HepG2 (cell line): ENCODE measurements around the gene MUC22. TPM values are rescaled to one million over a fixed set of nuclear protein-coding genes. Genes with fewer than 3 reads are reported as not detected.

Source experiments
- ATAC-seq: fragments of 200-7000 bp; cut with Tn5 transposase; 3 replicates; pipeline ENCODE4 v1.9.1; 2020; ENCODE audit warnings: mild to moderate bottlenecking, moderate library complexity
- BruUV-seq: library from RNA; stranded (reverse); fragments of 400-500 nt; replicated peaks from 2 replicates; lab custom pipeline; 2021; lab: Mats Ljungman, UMichigan
- CTCF ChIA-PET: fragments of 300-600 bp; formaldehyde crosslinking; extraction: SDS; loops from one replicate; lab custom pipeline; 2021; ENCODE audit warnings: low total read pairs, inconsistent platforms, low intra/inter-chr PET ratio; lab: Yijun Ruan, JAX
- POLR2A ChIA-PET: fragments of 350-600 bp; sonication (Branson Sonifier 250); formaldehyde crosslinking; loops from one replicate; lab custom pipeline; 2020; ENCODE audit warnings: antibody characterized with exemption, inconsistent platforms; lab: Yijun Ruan, JAX
- DNase-seq: peaks from one replicate; pipeline ENCODE4 v3.0.0-alpha.2; 2015; ENCODE audit warnings: low spot score
- FAIRE-seq: peaks from 3 replicates; lab custom pipeline; 2011; peaks lifted over from hg19 to GRCh38; lab: Jason Lieb, UNC
- H2AFZ ChIP-seq: one replicate; pipeline ENCODE4 v1.6.1; 2011; ENCODE audit warnings: low read length, inconsistent platforms
- H3K27ac ChIP-seq: fragments of 300-600 bp; 3 replicates; pipeline ENCODE4 v1.8.0; 2011; ENCODE audit warnings: mixed run types, mild to moderate bottlenecking, mixed read lengths, low read length, inconsistent platforms; ENCODE audit not compliant: insufficient read depth; ENCODE audit errors: extremely low read length
- H3K27me3 ChIP-seq, 2 experiments: fragments of 200-600 bp in 1 of 2; 2 replicates in 1 of 2; 3 replicates in 1 of 2; pipeline versions ENCODE4 v1.6.0 to v1.8.0; 2011; ENCODE audit warnings: low read length in 2 of 2, mild to moderate bottlenecking in 2 of 2, moderate library complexity in 2 of 2, inconsistent platforms in 1 of 2; ENCODE audit not compliant: insufficient read depth in 2 of 2, control insufficient read depth in 1 of 2
- H3K36me3 ChIP-seq, 2 experiments: fragments of 200-600 bp in 1 of 2; replicated peaks in 1 of 2; 2 replicates in 1 of 2; 3 replicates in 1 of 2; pipeline versions ENCODE4 v1.5.1 to v1.8.0; 2011; ENCODE audit warnings: low read length in 2 of 2, inconsistent platforms in 1 of 2; ENCODE audit not compliant: insufficient read depth in 2 of 2, control insufficient read depth in 1 of 2
- H3K4me1 ChIP-seq: 2 replicates; pipeline ENCODE4 v1.5.1; 2012; ENCODE audit warnings: low read length, inconsistent platforms; ENCODE audit not compliant: insufficient read depth
- H3K4me2 ChIP-seq: 2 replicates; pipeline ENCODE4 v1.6.0; 2011; ENCODE audit warnings: low read depth, low read length, inconsistent platforms
- H3K4me3 ChIP-seq, 3 experiments: fragments of 200-600 bp in 1 of 3; sonication (generic), shearing (Covaris generic) in 1 of 3; replicated peaks in 1 of 3; 2 replicates each; pipeline ENCODE4 v1.5.1; 2011 to 2016; ENCODE audit warnings: low read length in 3 of 3, inconsistent platforms in 2 of 3, low read depth in 2 of 3, mild to moderate bottlenecking in 2 of 3, control low read depth in 1 of 3, mixed read lengths in 1 of 3; ENCODE audit not compliant: insufficient read depth in 1 of 3
- H3K79me2 ChIP-seq: one replicate; pipeline ENCODE4 v1.6.1; 2011; ENCODE audit warnings: low read length, inconsistent platforms; ENCODE audit not compliant: insufficient read depth
- H3K9ac ChIP-seq: 2 replicates; pipeline ENCODE4 v1.6.0; 2011; ENCODE audit warnings: mild to moderate bottlenecking, low read depth, low read length, inconsistent platforms; ENCODE audit not compliant: insufficient read depth
- H3K9me3 ChIP-seq: 2 replicates; pipeline ENCODE4 v1.5.1; 2012; ENCODE audit warnings: mild to moderate bottlenecking, low read length
- H4K20me1 ChIP-seq: 2 replicates; pipeline ENCODE4 v1.6.0; 2011; ENCODE audit warnings: inconsistent platforms, mild to moderate bottlenecking, low read length, moderate library complexity; ENCODE audit not compliant: insufficient read depth
- AGO2 ChIP-seq: fragments of 200-400 bp; formaldehyde crosslinking; optimal IDR thresholded peaks from 2 replicates; pipeline ENCODE3; 2017; ENCODE audit warnings: mild to moderate bottlenecking, low read depth, low read length, moderate library complexity
- DMAP1 ChIP-seq: IDR thresholded peaks from 2 replicates; pipeline ENCODE4 v1.6.1; 2016
- FIP1L1 ChIP-seq: fragments of 200-400 bp; formaldehyde crosslinking; IDR thresholded peaks from 2 replicates; pipeline ENCODE4 v1.6.1; 2018; ENCODE audit warnings: low read depth, mild to moderate bottlenecking, low read length, moderate library complexity, borderline replicate concordance; ENCODE audit not compliant: insufficient read depth
- MAFK ChIP-seq, 2 experiments: IDR thresholded peaks in 1 of 2; conservative IDR thresholded peaks in 1 of 2; 2 replicates each; pipeline ENCODE4 v1.6.1; 2011; ENCODE audit warnings: improper control_type of control experiment in 2 of 2, low read length in 2 of 2
- MYC ChIP-seq: sonication (generic); formaldehyde crosslinking; IDR thresholded peaks from 2 replicates; pipeline ENCODE4 v1.9.0; 2021; ENCODE audit warnings: missing genetic modification reagents, borderline replicate concordance
- NCOR1 ChIP-seq: fragments of 200-600 bp; sonication (generic); IDR thresholded peaks from 2 replicates; pipeline ENCODE4 v1.7.0; 2017; ENCODE audit warnings: antibody characterized with exemption, low read length, borderline replicate concordance
- PITX1 ChIP-seq: sonication (generic); formaldehyde crosslinking; IDR thresholded peaks from 2 replicates; pipeline ENCODE4 v1.5.1; 2020; ENCODE audit warnings: mild to moderate bottlenecking, missing genetic modification reagents
- RFX3 ChIP-seq: IDR thresholded peaks from 2 replicates; pipeline ENCODE4 v1.6.1; 2016; ENCODE audit warnings: missing biosample characterization, missing genetic modification reagents
- RORA ChIP-seq: sonication (generic); formaldehyde crosslinking; IDR thresholded peaks from 2 replicates; pipeline ENCODE4 v1.5.0; 2020; ENCODE audit warnings: mild to moderate bottlenecking, missing genetic modification reagents, moderate library complexity
- TCF7L2 ChIP-seq: IDR thresholded peaks from 2 replicates; pipeline ENCODE4 v1.6.1; 2011; ENCODE audit warnings: mild to moderate bottlenecking, low read depth, low read length, moderate library complexity
- U2AF1 ChIP-seq: fragments of 200-400 bp; formaldehyde crosslinking; optimal IDR thresholded peaks from 2 replicates; pipeline ENCODE3; 2017; ENCODE audit warnings: mild to moderate bottlenecking, low read depth, low read length
- ZEB1 ChIP-seq: IDR thresholded peaks from 2 replicates; pipeline ENCODE4 v1.6.1; 2012; ENCODE audit warnings: mild to moderate bottlenecking, low read depth, inconsistent platforms; ENCODE audit not compliant: insufficient replicate concordance
- ZNF143 ChIP-seq: sonication (generic); formaldehyde crosslinking; IDR thresholded peaks from 2 replicates; pipeline ENCODE4 v1.4.0; 2020; ENCODE audit warnings: missing genetic modification reagents
- ZNF234 ChIP-seq: sonication (generic); formaldehyde crosslinking; conservative IDR thresholded peaks from 2 replicates; pipeline ENCODE4 v1.5.1; 2020; ENCODE audit warnings: mild to moderate bottlenecking, missing genetic modification reagents
- ZNF337 ChIP-seq: sonication (generic); formaldehyde crosslinking; IDR thresholded peaks from 2 replicates; pipeline ENCODE4 v1.5.1; 2020; ENCODE audit warnings: missing genetic modification reagents, low read depth, mild to moderate bottlenecking, borderline replicate concordance
- ZNF772 ChIP-seq: sonication (generic); formaldehyde crosslinking; IDR thresholded peaks from 2 replicates; pipeline ENCODE4 v1.5.0; 2020; ENCODE audit warnings: mild to moderate bottlenecking, missing genetic modification reagents
- ZNF891 ChIP-seq: sonication (generic); formaldehyde crosslinking; IDR thresholded peaks from 2 replicates; pipeline ENCODE4 v1.5.0; 2020; ENCODE audit warnings: mild to moderate bottlenecking, missing genetic modification reagents
- ZSCAN31 ChIP-seq: sonication (generic); formaldehyde crosslinking; IDR thresholded peaks from 2 replicates; pipeline ENCODE4 v1.5.0; 2020; ENCODE audit warnings: low read depth, mild to moderate bottlenecking, missing genetic modification reagents
- WGBS: methylation state at CpG from one replicate; pipeline ENCODE4 v1.1.6; 2017; ENCODE audit warnings: low lambda C conversion rate; 5-methylcytosine and 5-hydroxymethylcytosine counted together
- in situ Hi-C: cut with HindIII; loops from 2 replicates; pipeline ENCODE4 v1.10.0; 2017; ENCODE audit warnings: low pct_unique_long_range_greater_than_20kb; ENCODE audit not compliant: extremely low pct_ligation_motif_present
- intact Hi-C: fragments of 100-400 bp; cut with micrococcal nuclease; formaldehyde crosslinking; loops from one replicate; pipeline ENCODE4 v1.10.0; 2022; ENCODE audit not compliant: unreplicated experiment
- polyA plus RNA-seq, 8 experiments: library from polyadenylated mRNA; depleted of rRNA in 3 of 8; stranded (reverse) in 7 of 8; unstranded in 1 of 8; fragments of >200 nt; fragmentation: Illumina TruSeq in 4 of 8; extraction: Trizol in 4 of 8; gene quantifications; 2 replicates each; pipeline versions ENCODE4 v1.2.1 to v1.2.3, GENCODE V29; 2011 to 2016; ENCODE audit warnings: low read depth in 4 of 8, missing spikeins in 1 of 8, mixed read lengths in 1 of 8; ENCODE audit not compliant: insufficient read depth in 1 of 8
- total RNA-seq, 5 experiments: library from RNA; depleted of rRNA; stranded (reverse); fragments of >200 nt; fragmentation: Illumina TruSeq; extraction: Trizol; gene quantifications; 2 replicates each; pipeline ENCODE4 v1.2.3, GENCODE V29; 2016; ENCODE audit warnings: low read depth in 1 of 5
- TF ChIP-seq, protein P1 (sequence below): sonication (generic); formaldehyde crosslinking; IDR thresholded peaks from 2 replicates; pipeline ENCODE4 v1.5.0; 2020; ENCODE audit warnings: mild to moderate bottlenecking, missing genetic modification reagents, moderate library complexity
- TF ChIP-seq, protein P2 (sequence below): sonication (generic); formaldehyde crosslinking; IDR thresholded peaks from 2 replicates; pipeline ENCODE4 v1.5.1; 2020; ENCODE audit warnings: mild to moderate bottlenecking, moderate library complexity, missing genetic modification reagents
- TF ChIP-seq, protein P3 (sequence below): sonication (generic); formaldehyde crosslinking; IDR thresholded peaks from 2 replicates; pipeline ENCODE4 v1.8.1; 2023; ENCODE audit warnings: mild to moderate bottlenecking, missing genetic modification reagents, borderline replicate concordance

MUC22 gene
- total and polyA plus RNA-seq, 2 of the 13 experiments (the other 11 are each of a cell fraction or from before 2014, with no cell fraction given) = not detected

DNA sequence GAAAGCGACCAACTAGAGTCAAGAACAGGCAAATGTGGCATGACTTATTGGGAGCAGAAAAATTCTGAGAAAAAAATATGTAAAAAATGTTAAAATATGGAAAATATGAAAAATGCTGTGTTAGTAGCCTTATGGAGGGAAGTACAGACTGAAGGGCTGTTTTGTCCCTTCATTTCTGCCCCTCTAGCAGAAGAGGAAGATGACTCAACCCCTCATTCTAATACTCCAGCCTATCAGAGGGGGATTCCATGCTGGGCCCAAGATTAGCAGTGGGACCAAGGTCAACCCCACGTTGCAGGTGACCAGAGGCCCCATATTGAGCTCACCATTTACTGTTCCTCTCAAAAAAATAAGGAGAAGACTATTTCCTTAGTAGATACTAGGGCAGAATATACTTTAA, 18.4 kb upstream of the MUC22 start:
- intact Hi-C loops = no loop called here
- 1% methylated on average over 2 of the region's 2 CpGs for WGBS
- BruUV-seq = no TSS peak

DNA sequence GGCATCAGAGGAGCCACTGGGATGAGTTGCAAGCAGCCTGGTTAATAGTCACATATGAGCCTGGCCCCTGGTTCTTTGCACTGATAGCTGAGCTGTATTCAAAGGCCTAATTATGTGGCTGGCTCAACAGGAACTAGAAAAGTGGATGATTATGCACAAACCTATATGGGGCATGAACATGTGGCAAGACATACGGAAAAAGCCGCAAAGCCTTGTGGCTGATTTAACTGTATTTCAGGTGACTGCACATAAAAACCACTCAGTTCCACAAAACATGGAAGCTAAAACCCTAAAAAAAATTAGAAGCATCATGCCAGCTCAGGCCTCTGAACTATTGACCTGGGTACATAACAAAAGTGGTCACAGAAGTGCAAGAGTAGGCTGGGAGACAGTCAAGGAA, 13.0 kb upstream of the MUC22 start:
- Histone ChIP-seq H3K9ac (no peak overlapping the region), H3K9me3 (no peaks in the 10 kb centered on the region), H3K4me3 (no peak overlapping the region), H3K27me3 (no peaks in the 10 kb centered on the region), H3K79me2 (no peaks in the 10 kb centered on the region), H3K27ac (no peak overlapping the region), H4K20me1 (no peaks in the 10 kb centered on the region), H3K4me1 (no peaks in the 10 kb centered on the region), H3K36me3 (no peaks in the 10 kb centered on the region), H3K4me2 (no peak overlapping the region), H2AFZ (no peak overlapping the region)
- intact Hi-C loops = no loop called here
- CTCF ChIA-PET = no interaction called here
- 99% methylated on average over 2 of the region's 2 CpGs for WGBS
- BruUV-seq = no TSS peak
- DNase-seq = no peak
- ATAC-seq = no peak
- no peak for FAIRE-seq
- POLR2A ChIA-PET = no interaction called here
- in situ Hi-C loops = no loop called here
- TF ChIP-seq NCOR1 (no peak), DMAP1 (CRISPR knock-in tag) (no peak), PITX1 (CRISPR knock-in tag) (no peak), U2AF1 (no peak), ZNF143 (no peak), TCF7L2 (no peak), FIP1L1 (no peak)
- TF ChIP-seq, protein P1, sequence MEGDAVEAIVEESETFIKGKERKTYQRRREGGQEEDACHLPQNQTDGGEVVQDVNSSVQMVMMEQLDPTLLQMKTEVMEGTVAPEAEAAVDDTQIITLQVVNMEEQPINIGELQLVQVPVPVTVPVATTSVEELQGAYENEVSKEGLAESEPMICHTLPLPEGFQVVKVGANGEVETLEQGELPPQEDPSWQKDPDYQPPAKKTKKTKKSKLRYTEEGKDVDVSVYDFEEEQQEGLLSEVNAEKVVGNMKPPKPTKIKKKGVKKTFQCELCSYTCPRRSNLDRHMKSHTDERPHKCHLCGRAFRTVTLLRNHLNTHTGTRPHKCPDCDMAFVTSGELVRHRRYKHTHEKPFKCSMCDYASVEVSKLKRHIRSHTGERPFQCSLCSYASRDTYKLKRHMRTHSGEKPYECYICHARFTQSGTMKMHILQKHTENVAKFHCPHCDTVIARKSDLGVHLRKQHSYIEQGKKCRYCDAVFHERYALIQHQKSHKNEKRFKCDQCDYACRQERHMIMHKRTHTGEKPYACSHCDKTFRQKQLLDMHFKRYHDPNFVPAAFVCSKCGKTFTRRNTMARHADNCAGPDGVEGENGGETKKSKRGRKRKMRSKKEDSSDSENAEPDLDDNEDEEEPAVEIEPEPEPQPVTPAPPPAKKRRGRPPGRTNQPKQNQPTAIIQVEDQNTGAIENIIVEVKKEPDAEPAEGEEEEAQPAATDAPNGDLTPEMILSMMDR (CRISPR knock-in tag) = no peak

More for the DNA sequence above, 18.4 kb upstream of the MUC22 start:
- POLR2A ChIA-PET = no interaction called here
- DNase-seq (no peak), FAIRE-seq (no peak), ATAC-seq (no peak)
- H3K4me2 ChIP-seq = no peak overlapping the region
- H3K9ac ChIP-seq = no peak overlapping the region
- in situ Hi-C loops = no loop called here
- 0 out of 5 replicates have a peak, but pooled peaks cover 0 to 7% of the 10 kb centered on the region in 2 experiments for H3K27me3 ChIP-seq
- H3K9me3 ChIP-seq = no peaks in the 10 kb centered on the region
- CTCF ChIA-PET = no interaction called here
- no peaks in the 10 kb centered on the region for H3K79me2 ChIP-seq
- TF ChIP-seq ZSCAN31 = no peak
- no peak for TF ChIP-seq MAFK (conservative IDR thresholded peaks at IDR 0.05 in 1 of 2, IDR thresholded peaks at IDR 0.05 in 1 of 2; ENCODE audit: low read length in 2 of 2)
- TF ChIP-seq, protein P2, sequence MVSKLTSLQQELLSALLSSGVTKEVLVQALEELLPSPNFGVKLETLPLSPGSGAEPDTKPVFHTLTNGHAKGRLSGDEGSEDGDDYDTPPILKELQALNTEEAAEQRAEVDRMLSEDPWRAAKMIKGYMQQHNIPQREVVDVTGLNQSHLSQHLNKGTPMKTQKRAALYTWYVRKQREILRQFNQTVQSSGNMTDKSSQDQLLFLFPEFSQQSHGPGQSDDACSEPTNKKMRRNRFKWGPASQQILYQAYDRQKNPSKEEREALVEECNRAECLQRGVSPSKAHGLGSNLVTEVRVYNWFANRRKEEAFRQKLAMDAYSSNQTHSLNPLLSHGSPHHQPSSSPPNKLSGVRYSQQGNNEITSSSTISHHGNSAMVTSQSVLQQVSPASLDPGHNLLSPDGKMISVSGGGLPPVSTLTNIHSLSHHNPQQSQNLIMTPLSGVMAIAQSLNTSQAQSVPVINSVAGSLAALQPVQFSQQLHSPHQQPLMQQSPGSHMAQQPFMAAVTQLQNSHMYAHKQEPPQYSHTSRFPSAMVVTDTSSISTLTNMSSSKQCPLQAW (CRISPR knock-in tag) = no peak
- no peak for TF ChIP-seq MYC (CRISPR knock-in tag)
- no peak for TF ChIP-seq RORA (CRISPR knock-in tag)
- TF ChIP-seq ZEB1 = no peak
- no peak for TF ChIP-seq ZNF891 (CRISPR knock-in tag)
- TF ChIP-seq, protein P3, sequence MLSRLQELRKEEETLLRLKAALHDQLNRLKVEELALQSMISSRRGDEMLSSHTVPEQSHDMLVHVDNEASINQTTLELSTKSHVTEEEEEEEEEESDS (CRISPR knock-in tag) = no peak
- TF ChIP-seq RFX3 (CRISPR knock-in tag) = no peak
- no peak for TF ChIP-seq ZNF234
- TF ChIP-seq AGO2 = no peak
- TF ChIP-seq ZNF337 = no peak
- no peak for TF ChIP-seq ZNF772 (CRISPR knock-in tag)
- H4K20me1 ChIP-seq = no peaks in the 10 kb centered on the region
- no peaks in the 10 kb centered on the region for H3K36me3 ChIP-seq
- H2AFZ ChIP-seq = no peak overlapping the region
- H3K4me3 ChIP-seq = no peak overlapping the region
- H3K27ac ChIP-seq = no peak overlapping the region
- H3K4me1 ChIP-seq = no peaks in the 10 kb centered on the region
